ENCODE measurements around the gene GABRP.
"Not testable (repeated sequence)": the region's sequence is repeated elsewhere in the genome, so short reads cannot be mapped to it uniquely, and the experiment has no call there.

The GABRP gene

GRCh38 chr5:170761048-170761707, 22.3 kb upstream of the GABRP start:
- TF ChIP-seq CTCF (IDR thresholded peaks at IDR 0.05; ENCODE audit: low read depth, low read length, missing control alignments): no peak
- no peak overlapping the region for H3K4me3 ChIP-seq (ENCODE audit: low read depth, low read length)
- no peak for DNase-seq (ENCODE audit: low read depth)

DNA sequence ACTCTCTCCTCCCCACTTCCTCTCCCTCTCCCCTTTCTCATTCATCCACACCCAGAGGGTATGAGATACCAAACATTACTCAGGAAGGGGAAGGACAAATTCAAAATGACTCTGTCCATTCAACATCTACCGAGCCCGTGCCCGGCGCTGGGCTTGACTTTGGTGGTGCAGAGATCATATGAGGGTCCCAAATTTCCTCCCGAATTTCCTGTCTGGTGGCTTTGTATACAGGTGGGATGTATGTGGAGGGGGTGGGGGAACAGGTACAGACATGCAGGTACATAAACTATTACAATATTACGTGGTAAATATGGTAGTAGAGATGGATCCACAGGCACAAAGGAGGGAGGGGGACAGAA, 21.8 kb upstream of the GABRP start:
- TF ChIP-seq CTCF (IDR thresholded peaks at IDR 0.05; ENCODE audit: low read depth, low read length, missing control alignments): no peak
- H3K4me3 ChIP-seq (ENCODE audit: low read depth, low read length): no peak overlapping the region
- no peak for DNase-seq (ENCODE audit: low read depth)

DNA sequence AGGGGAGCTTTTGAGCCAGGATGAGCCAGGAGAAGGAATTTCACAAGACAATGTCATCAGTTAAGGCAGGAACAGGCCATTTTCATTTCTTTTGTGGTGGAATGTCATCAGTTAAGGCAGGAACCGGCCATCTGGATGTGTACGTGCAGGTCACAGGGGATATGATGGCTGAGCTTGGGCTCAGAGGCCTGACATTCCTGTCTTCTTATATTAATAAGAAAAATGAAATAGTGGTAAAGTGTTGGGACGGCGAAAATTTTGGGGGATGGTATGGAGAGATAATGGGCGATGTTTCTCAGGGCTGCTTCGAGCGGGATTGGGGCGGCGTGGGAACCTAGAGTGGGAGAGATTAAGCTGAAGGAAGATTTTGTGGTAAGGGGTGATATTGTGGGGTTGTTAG, 21.2 kb upstream of the GABRP start:
- H3K4me3 ChIP-seq (ENCODE audit: low read depth, low read length); DNase-seq (ENCODE audit: low read depth): not testable (repeated sequence)

DNA sequence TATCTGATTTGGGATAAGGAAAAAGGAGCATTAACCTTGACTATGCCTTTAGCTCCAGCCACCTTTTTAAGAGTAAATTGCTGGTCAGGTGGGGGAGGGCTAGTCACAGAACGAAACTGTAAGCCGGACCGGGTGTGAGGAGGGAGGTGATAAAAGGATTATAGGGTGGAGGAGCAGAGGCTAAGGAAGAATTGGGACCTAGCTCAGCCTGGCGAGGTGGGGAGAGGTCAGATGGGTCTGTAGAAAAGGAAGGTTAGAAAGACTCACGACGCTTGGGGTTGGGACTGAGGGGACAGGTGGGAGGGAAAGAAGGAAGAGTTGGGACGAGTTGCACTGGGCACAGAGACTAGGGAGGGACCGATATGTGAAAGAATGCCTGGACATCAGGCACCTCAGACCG, 17.7 kb upstream of the GABRP start:
- not testable (repeated sequence) for DNase-seq (ENCODE audit: low read depth); H3K4me3 ChIP-seq (ENCODE audit: low read depth, low read length)

GRCh38 chr5:170769246-170769645, 14.3 kb upstream of the GABRP start:
- H3K4me3 ChIP-seq (ENCODE audit: low read depth, low read length): no peak overlapping the region
- no peak for TF ChIP-seq CTCF (IDR thresholded peaks at IDR 0.05; ENCODE audit: low read depth, low read length, missing control alignments)
- no peak for DNase-seq (ENCODE audit: low read depth)

DNA sequence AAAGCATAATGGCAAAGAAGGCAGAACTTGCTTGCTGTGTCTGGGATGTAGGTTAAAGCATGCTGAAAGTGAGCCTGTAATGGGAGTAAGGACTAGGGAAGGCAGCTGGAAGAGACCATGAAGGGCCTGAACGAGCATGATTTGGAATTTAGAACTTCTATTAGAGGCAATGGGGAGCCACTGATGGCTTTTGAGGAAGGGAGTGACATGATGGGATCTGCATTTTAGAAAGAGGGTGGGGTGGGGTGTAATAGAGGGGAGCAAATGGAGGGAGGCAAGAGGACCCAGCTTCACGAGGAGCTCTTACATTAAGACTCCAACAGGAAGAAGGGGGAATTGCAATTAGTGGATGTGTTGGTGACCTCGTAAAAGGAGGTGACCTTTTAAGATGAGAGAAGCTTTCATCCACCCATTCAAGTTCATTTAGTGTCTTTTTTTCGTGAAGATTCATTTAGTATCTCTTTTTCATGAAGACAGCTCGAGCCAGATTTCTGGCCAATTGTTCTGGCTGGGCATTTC, 13.6 kb upstream of the GABRP start:
- TF ChIP-seq CTCF (IDR thresholded peaks at IDR 0.05; ENCODE audit: low read depth, low read length, missing control alignments): peak; percentile 33
- DNase-seq (ENCODE audit: low read depth): no peak
- H3K4me3 ChIP-seq (ENCODE audit: low read depth, low read length): no peak overlapping the region

- H3K4me3 ChIP-seq (ENCODE audit: low read depth, low read length): no peak overlapping the region
- DNase-seq (ENCODE audit: low read depth): no peak
- no peak for TF ChIP-seq CTCF (IDR thresholded peaks at IDR 0.05; ENCODE audit: low read depth, low read length, missing control alignments)
Observed at GRCh38 chr5:170771496-170771895, 12.0 kb upstream of the GABRP start.
